ENCODE results near the gene PTCRA. TPM values are rescaled to one million over a fixed set of nuclear protein-coding genes. Genes with fewer than 3 reads are reported as not detected.
A peak's percentile ranks its signal among the peaks of the same experiment; 100 is the strongest.

PTCRA gene
- total and polyA plus RNA-seq, 2 experiments from 2014 or later: not detected

- Histone ChIP-seq H3F3A (replicated peaks; ENCODE audit: low read depth) (0 out of 2 replicates have a peak, but pooled peaks cover 2% of the 10 kb centered on the region), H3K4me3 (no peak overlapping the region), H2AFZ (no peak overlapping the region), H3K36me3 (ENCODE audit: insufficient read depth) (no peaks in the 10 kb centered on the region; the same call in 1 of the 2 replicates), H3K4me1 (ENCODE audit: insufficient read depth) (no peaks in the 10 kb centered on the region), H3K27me3 (ENCODE audit: insufficient read depth) (no peaks in the 10 kb centered on the region), H3K79me2 (replicated peaks; ENCODE audit: insufficient read depth) (no peaks in the 10 kb centered on the region), H3K9me2 (ENCODE audit: insufficient read depth) (no peaks in the 10 kb centered on the region), H4K20me1 (replicated peaks; ENCODE audit: insufficient read depth) (no peaks in the 10 kb centered on the region), H3K27ac (ENCODE audit: low read depth) (no peak overlapping the region), H3K4me2 (no peak overlapping the region)
- ATAC-seq (no peak), DNase-seq (ENCODE audit: low spot score) (no peak)
- peaks cover 6% of the 10 kb centered on the region; the same call in 2 of the 3 replicates for H3K4me1 Mint-ChIP-seq
- H3K27me3 Mint-ChIP-seq (ENCODE audit: insufficient read depth, low read depth, poor library complexity): peaks cover 6% of the 10 kb centered on the region
- H3K4me3 Mint-ChIP-seq: no peak overlapping the region
- no peaks in the 10 kb centered on the region for H3K9me3 Mint-ChIP-seq
- H3K36me3 Mint-ChIP-seq (ENCODE audit: low read depth): peaks cover 6% of the 10 kb centered on the region; the same call in 2 of the 3 replicates
- TF ChIP-seq CREB1 (CRISPR knock-in tag; IDR thresholded peaks at IDR 0.05; ENCODE audit: low read depth) (no peak), EZH2 (IDR thresholded peaks at IDR 0.05; ENCODE audit: low read depth, unreplicated experiment) (no peak)
- no peak overlapping the region for H3K27ac Mint-ChIP-seq
Measured at GRCh38 chr6:42969431-42969830, 53.6 kb downstream of the PTCRA start.

- H3K9me3 Mint-ChIP-seq: no peaks in the 10 kb centered on the region
- Histone ChIP-seq H3K36me3 (ENCODE audit: insufficient read depth) (no peaks in the 10 kb centered on the region), H2AFZ (no peak overlapping the region), H3K4me3 (no peak overlapping the region), H3K79me2 (replicated peaks; ENCODE audit: insufficient read depth) (no peaks in the 10 kb centered on the region), H3K27me3 (ENCODE audit: insufficient read depth) (no peaks in the 10 kb centered on the region), H4K20me1 (replicated peaks; ENCODE audit: insufficient read depth) (no peaks in the 10 kb centered on the region), H3K9me2 (ENCODE audit: insufficient read depth) (no peaks in the 10 kb centered on the region), H3F3A (replicated peaks; ENCODE audit: low read depth) (no peaks in the 10 kb centered on the region), H3K4me2 (no peak overlapping the region), H3K4me1 (ENCODE audit: insufficient read depth) (no peaks in the 10 kb centered on the region), H3K27ac (ENCODE audit: low read depth) (no peak overlapping the region)
- H3K27me3 Mint-ChIP-seq (ENCODE audit: insufficient read depth, low read depth, poor library complexity): peaks cover 6% of the 10 kb centered on the region
- ATAC-seq (no peak), DNase-seq (ENCODE audit: low spot score) (no peak)
- peaks cover 6% of the 10 kb centered on the region; the same call in 2 of the 3 replicates for H3K4me1 Mint-ChIP-seq
- no peak overlapping the region for H3K4me3 Mint-ChIP-seq
- 0 out of 3 replicates have a peak, but pooled peaks cover 4% of the 10 kb centered on the region for H3K36me3 Mint-ChIP-seq (ENCODE audit: low read depth)
- peak overlapping the region; percentile 52; the same call in 1 of the 2 replicates for H3K27ac Mint-ChIP-seq
- TF ChIP-seq CTCF (conservative IDR thresholded peaks at IDR 0.05; ENCODE audit: low read depth in 2 of 2) (no peak), EZH2 (IDR thresholded peaks at IDR 0.05; ENCODE audit: low read depth, unreplicated experiment) (no peak), ZNF331 (CRISPR knock-in tag; IDR thresholded peaks at IDR 0.05; ENCODE audit: low read depth) (no peak), POLR2AphosphoS5 (IDR thresholded peaks at IDR 0.05; ENCODE audit: low read depth) (no peak), ZNF462 (CRISPR knock-in tag; IDR thresholded peaks at IDR 0.05) (no peak), EZH2phosphoT487 (IDR thresholded peaks at IDR 0.05; ENCODE audit: unreplicated experiment) (no peak), CREB1 (CRISPR knock-in tag; IDR thresholded peaks at IDR 0.05; ENCODE audit: low read depth) (no peak), NANOG (IDR thresholded peaks at IDR 0.05; ENCODE audit: borderline replicate concordance) (no peak), STAT1 (IDR thresholded peaks at IDR 0.05; ENCODE audit: unreplicated experiment) (no peak), ETS1 (IDR thresholded peaks at IDR 0.05) (no peak)
Measured at GRCh38 chr6:42969934-42970333, 54.1 kb downstream of the PTCRA start.
